SU-DHL-6 (cell line): ENCODE measurements around the gene SESN1.

Experiments
- CTCF ChIP-seq: fragments of 200-600 bp; sonication (generic); IDR thresholded peaks from one replicate; pipeline ENCODE4 v1.5.1; 2017; ENCODE audit warnings: antibody characterized with exemption, mild to moderate bottlenecking, low read length, moderate library complexity; ENCODE audit not compliant: insufficient read depth, poor library complexity, severe bottlenecking
- EZH2phosphoT487 ChIP-seq: fragments of 200-600 bp; sonication (generic), shearing (Covaris generic); conservative IDR thresholded peaks from 2 replicates; pipeline ENCODE4 v1.6.1; 2018; ENCODE audit warnings: mild to moderate bottlenecking, antibody characterized with exemption, low read length, moderate library complexity, mixed read lengths

GRCh38 chr6:109009962-109010704 is 84.5 kb downstream of the SESN1 start:
- TF ChIP-seq CTCF (no peak), EZH2phosphoT487 (no peak)
